Activated CD8-positive, alpha-beta memory T cell treated with anti-CD3 and anti-CD28 coated beads, Interleukin-2, amount 50 U/mL, for 24 hours (primary cell): Measurements from ENCODE around the gene MAPK8IP1.
"Not testable (repeated sequence)": the region's sequence is repeated elsewhere in the genome, so short reads cannot be mapped to it uniquely, and the experiment has no call there.

Source experiments
- DNase-seq: peaks from one replicate; pipeline ENCODE4 v3.0.0-alpha.2; 2020; ENCODE audit errors: extremely low read depth

The MAPK8IP1 gene

DNA sequence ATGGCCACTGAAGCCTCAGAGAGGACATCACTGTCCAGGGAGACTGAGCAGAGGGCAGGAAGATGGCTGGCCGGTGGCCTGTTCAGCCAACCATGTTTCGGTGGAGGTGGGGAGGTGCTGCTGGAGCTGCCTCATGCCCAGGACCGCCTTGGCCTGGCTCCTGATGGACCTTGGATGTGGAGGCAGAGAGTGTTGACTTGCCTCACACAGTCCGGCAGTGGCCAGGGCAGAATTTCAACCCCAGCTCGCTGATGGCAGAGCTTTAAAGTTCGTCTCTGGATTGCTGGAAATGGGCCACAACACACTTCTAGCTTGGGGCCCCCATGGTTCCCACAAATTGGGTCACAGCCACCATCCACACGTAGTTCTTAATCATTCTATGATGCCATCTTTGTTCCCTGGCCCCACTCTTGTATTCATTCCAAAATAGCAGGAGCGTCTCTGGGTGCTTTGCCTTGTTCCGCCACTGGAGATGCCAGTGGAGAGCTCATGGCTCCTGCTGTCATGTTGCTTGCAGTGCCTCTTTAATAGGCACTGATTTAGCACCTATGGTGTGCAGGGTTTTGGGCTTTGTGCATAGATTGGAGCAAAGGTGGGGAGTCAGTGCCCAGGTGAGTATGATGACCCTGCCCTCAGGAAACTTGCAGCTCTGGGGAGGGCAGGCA is 5.6 kb downstream of the MAPK8IP1 start:
- no peak for DNase-seq

DNA sequence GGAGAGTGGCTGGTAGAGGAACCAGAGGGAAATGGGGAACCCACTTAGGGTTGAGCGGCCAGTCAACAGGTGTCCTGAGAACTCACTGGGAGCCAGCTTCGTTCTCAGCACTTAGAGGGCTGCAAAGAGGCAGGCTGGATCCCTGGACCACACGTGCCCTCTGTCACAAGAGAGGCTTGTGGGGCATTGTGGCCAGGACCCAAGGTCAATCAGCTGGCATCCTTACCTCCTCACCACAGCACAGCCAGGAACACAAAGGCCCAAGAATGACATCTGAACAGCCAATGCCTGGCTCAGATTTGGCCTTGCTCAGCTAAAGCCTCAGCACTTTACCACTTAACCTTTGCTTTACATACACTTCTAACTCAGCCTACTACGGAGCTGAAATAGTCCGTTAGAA is 7.4 kb downstream of the MAPK8IP1 start:
- no peak for DNase-seq

DNA sequence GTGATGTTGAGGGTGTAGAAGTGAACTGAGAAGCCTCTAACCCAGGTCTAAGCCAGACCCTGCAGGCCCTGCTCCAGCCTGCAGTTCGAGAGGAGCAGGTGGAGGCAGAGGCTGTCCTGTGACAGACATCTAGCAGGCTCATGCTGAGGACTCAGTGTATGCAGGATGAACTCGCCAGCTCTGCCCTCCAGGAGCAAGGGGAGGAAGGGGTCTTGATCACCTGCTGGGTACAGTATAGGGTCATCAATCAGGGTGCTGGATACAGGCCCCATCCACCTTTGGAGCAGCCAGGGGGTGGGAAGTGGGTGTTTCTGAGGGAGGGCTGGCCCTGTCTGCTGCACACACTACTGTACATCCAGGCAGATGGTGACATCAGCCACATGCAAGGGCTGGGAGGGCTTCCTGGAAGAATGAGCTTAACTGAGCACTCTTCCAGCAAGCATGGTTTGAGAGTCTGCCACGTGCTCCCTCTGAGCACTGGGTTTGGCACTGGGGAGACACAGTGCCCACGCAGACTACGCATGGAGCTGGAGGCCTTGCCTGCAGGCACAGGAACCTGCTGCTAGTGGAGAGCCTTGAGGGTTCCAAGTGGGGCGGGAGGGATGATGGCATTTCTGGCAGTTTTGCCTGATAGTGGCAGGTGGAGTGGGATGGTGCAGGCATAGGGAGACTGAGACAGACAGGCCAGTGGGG is 9.2 kb downstream of the MAPK8IP1 start:
- no peak for DNase-seq

DNA sequence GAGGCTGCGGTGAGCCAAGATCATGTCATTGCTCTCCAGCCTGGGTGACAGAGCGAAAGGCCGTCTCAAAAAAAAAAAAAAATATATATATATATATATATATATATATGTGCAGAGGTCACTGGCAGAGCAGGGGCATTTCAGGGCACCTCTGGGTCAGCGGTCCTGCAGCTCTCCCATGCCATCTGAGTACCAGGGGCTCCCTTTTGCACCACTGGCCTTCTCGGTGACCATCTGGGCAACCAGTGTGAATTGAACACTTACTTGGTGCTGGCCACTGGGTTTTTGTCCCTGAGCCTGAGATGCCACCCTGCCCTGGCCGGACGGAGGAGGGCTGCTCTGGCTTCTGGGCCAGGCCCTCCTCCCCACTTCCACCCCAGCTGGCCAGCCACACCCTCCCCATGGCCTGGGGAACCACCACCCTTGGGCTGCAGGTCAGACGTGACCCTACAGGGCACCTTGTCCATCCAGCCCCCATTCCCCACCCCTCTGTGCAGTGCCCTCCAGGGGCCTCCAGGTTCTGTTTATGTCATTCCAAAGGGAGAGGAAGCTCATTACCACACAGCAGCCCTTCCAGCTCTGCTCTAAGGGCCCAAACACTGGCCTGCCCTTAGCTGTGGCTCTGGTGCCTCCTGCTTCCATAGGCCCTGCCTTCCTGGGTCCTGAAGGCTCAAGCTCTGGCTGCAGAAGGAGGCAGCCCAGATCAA is 10.3 kb downstream of the MAPK8IP1 start:
- no peak for DNase-seq

DNA sequence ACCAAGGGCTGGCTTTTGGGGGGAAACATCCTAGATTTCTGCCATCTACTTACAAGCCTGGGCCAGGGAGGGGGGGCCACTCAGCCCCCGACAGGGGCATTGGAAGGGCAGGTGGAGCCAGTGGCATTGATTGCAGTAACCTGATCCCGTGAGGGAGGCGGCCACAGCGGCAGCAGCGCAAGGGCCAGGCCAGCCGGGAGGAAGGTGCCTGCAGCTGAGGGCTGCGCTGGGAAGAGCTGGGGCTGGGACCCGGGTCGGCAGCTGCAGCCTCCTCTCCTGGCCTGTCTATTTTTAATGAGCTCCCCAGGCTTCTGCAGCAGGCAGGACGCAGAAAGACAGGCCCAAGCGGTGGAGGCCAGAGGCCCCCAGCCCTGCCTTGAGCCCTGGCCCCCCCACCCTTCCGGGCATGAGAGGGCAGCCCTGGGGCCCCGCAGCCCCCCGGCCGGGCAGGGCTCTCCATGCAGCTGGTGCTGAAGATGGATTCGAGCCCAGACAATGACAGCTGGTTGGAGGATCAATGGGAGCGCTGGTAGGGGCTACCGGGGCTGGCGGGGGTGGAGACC is 11.1 kb downstream of the MAPK8IP1 start:
- no peak for DNase-seq

DNA sequence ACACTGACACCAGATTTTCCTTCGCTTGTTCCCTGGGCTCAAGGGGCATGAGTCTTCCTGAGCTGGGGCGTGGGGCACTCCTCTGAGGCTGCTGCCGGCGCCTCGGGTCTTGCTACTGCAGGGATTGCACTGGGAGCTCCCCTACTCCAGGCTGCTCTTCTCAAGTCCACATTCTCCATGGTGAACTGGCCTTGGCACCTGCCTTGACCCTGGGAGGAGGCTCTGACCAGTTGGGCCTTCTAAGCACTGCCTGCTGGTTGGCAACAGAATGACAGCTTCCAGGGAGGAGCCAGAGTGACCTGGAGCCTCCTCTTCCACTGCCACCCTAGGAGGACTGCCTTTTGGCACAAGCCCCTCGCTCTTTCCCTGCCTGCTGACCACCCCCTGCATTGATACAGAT is 12.1 kb downstream of the MAPK8IP1 start:
- no peak for DNase-seq

DNA sequence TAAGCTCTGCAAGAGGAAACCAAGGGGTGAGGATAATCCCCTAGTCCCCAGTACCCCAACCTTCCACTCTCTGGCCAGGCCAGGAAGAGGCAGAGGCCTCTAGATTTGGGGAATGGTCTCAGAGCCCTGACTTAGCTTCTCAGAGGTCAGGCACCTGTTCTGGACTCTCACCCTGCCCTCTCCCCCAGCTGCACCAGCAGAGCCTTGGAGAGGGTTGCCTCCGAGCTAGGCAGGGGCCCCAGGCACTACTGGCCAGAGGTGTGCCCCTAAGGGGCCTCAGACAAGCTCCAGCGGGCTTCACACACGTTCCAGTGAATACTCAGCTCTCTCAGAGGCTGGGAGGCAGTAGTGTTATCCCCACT is 13.6 kb downstream of the MAPK8IP1 start:
- DNase-seq, result no peak

DNA sequence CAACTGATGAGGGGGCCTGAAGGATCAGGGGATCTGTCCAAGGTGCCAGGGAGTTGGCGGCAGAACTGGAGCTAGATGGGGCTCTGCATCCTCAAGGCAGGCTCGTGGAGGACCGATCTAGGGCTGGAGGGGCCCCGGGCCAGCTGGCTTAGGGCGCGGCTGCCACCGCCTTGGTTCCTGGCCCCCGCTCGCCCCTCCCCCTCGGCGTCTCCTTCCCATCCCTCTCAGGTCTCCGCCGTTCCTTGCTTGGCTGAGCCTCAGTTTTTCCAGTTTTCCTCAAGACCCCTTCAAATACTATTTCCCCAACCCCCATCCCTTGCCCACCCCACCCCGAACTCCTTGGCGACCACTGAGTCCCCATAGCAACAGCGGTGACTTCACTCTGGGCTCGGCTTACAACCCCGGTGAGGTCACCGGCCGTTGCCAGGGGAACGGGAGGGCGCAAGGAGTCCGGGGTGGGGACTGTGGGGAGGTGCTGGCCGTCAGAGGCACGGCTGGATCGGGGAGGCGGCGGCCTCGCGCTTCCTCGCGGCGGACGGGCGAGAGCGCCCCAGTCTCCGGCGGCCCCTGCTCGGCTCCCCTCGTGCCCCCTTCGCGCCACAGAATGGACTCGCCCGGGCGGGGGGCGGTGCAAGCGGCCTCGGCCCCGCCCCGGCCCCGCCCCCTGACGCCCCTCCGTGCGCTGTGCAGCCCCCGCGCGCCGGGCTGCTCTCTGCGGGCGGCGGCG is 14.2 kb downstream of the MAPK8IP1 start:
- no peak for DNase-seq

DNA sequence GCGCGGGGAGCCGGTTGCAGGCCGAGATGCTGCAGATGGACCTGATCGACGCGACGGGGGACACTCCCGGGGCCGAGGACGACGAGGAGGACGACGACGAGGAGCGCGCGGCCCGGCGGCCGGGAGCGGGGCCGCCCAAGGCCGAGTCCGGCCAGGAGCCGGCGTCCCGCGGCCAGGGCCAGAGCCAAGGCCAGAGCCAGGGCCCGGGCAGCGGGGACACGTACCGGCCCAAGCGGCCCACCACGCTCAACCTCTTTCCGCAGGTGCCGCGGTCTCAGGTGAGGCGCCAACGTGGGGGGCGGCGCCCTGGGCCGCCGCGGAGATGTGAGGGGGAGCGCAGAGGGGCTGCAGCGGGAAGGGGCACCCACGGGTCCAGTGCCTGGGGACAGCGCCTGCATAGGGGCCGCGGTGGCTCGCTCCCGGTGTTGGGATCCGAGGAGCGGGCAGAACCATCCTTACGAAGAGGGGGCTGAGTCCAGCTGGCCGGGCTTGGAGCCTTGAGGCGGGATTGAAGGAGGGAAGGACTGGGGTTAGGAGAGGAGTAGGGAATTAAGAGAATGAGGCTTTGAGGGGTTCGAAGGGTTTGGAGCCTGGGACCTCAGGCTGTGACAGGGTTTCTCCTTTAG is 14.8 kb downstream of the MAPK8IP1 start:
- not testable (repeated sequence) for DNase-seq

DNA sequence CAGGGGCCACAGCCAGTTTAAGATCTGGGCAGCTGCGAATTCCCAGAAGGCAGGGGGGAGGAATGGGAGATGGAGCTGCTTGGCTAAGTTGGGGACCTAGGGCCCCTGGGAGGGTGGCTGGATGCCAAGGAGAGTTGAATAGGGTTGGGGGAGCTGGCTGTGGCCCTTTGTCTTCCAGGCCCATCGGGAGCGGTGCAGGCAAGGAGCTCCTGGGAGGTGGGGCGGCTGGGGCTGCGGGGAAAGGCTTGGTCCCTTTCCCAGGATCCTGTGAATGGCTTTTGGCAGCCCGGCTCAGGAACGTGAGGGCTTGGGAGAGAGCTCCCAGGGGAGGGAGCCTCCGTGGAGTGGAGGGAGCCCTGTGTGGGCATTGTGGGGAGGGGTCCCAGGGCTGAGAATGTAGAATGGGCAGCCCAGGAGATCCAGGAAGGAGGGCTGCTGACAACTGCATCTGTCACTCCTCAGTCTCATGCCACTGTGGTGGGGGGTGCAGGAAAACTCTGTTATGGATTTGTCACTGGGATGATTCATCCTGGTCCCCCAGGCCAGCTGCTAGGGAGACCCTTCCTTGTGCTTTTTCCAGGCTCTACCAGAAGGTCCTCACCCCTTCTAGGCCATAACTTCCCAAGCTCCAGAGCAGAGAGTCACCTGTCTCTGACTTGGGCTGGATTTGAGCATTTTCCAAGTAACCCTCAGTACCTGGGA is 15.6 kb downstream of the MAPK8IP1 start:
- no peak for DNase-seq

DNA sequence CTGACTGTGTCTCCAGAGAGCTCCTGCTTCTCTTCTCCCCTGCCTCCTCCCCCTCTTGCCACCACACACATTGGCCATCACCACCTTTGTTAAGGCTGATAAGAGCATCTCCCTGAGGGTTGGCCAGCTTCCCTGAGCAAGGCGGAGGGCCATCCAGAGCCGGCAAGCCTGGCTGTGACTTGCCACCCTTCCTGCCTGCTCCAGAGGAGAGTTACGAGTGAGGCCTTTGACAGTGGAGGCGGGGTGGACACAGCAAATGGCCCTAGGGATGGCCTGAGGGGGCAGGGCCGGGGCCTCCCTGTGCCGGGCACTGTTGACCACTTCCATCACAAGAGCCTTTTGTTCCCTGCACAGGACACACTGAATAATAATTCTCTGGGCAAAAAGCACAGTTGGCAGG is 16.2 kb downstream of the MAPK8IP1 start:
- DNase-seq, result no peak

DNA sequence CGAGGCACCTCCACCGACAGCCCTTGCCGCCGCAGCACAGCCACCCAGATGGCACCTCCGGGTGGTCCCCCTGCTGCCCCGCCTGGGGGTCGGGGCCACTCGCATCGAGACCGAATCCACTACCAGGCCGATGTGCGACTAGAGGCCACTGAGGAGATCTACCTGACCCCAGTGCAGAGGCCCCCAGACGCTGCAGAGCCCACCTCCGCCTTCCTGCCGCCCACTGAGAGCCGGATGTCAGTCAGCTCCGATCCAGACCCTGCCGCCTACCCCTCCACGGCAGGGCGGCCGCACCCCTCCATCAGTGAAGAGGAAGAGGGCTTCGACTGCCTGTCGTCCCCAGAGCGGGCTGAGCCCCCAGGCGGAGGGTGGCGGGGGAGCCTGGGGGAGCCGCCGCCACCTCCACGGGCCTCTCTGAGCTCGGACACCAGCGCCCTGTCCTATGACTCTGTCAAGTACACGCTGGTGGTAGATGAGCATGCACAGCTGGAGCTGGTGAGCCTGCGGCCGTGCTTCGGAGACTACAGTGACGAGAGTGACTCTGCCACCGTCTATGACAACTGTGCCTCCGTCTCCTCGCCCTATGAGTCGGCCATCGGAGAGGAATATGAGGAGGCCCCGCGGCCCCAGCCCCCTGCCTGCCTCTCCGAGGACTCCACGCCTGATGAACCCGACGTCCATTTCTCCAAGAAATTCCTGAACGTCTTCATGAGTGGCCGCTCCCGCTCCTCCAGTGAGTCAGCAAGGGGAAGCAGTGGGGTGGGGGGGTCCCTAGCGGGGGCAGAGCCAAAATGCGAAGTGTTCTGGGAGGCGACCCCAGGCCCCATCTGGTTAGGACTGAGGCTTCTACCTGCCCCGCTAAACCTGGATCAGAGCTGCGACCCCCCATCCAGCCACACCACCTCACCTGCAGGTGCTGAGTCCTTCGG is 17.3 kb downstream of the MAPK8IP1 start:
- no peak for DNase-seq

DNA sequence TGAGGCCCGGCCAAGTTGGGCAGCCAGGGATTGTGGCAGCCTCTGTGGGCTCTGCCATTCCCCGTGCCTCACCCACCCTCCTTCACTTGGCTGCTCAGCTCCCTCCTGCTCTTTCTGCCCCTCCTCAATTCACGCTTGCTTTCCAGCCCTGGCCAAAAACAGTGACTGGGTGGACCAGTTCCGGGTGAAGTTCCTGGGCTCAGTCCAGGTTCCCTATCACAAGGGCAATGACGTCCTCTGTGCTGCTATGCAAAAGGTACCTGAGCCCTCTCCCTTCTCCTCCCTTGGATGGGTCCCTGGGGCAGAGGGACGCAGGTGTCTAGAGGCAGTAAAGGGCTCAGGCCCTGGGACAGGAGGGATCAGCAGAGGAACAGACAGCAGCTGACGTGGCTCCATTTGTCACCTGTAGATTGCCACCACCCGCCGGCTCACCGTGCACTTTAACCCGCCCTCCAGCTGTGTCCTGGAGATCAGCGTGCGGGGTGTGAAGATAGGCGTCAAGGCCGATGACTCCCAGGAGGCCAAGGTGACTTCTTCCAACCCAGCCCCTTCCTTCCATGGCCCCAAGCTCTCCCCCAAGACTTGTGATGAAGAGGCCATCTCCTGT is 19.0 kb downstream of the MAPK8IP1 start:
- DNase-seq, result no peak

DNA sequence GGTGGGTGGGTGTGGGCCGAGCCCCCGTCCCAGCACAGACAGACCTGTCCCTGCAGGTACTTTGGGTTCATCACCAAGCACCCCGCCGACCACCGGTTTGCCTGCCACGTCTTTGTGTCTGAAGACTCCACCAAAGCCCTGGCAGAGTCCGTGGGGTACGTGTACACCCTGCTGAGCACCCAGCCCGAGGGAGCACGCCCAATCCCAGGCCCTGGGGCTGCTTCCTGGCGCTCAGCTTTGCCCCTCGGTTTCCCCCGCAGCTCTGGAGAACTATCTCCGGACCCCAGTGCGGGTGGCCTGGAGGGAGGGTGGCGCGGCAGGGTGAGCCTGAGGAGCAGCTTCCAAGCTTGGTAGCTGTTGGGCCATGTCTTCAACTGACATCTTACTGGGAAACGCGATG is 19.6 kb downstream of the MAPK8IP1 start:
- no peak for DNase-seq

DNA sequence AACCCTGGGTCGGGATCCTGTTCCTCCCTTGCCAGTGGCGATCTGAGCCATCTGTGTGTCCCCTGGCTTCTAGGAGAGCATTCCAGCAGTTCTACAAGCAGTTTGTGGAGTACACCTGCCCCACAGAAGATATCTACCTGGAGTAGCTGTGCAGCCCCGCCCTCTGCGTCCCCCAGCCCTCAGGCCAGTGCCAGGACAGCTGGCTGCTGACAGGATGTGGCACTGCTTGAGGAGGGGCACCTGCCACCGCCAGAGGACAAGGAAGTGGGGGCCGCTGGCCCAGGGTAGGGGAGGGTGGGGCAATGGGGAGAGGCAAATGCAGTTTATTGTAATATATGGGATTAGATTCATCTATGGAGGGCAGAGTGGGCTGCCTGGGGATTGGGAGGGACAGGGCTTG is 20.1 kb downstream of the MAPK8IP1 start:
- DNase-seq, result not testable (repeated sequence)

DNA sequence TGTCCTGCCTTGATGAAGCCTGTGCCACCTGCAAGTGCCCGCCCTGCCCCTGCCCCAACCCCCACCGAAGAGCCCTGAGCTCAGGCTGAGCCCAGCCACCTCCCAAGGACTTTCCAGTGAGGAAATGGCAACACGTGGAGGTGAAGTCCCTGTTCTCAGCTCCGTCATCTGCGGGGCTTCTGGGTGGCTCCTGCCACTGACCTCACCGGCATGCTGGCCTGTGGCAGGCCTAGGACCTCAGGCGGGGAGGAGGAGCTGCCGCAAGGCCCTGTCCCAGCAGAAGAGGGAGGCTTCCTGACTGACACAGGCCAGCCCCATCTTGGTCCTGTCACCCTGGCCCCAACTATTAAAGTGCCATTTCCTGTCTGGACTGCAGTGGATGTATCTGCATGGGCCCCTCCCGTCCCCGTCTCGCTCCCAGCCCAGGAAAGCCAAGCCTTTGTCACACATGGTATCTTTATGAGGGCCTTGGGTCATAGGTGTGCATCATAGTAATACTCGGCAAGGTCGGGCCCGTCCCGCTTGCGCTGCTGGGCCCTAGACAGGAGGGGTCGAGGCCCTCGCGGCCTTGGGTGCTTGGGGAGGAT is 20.7 kb downstream of the MAPK8IP1 start:
- no peak for DNase-seq

DNA sequence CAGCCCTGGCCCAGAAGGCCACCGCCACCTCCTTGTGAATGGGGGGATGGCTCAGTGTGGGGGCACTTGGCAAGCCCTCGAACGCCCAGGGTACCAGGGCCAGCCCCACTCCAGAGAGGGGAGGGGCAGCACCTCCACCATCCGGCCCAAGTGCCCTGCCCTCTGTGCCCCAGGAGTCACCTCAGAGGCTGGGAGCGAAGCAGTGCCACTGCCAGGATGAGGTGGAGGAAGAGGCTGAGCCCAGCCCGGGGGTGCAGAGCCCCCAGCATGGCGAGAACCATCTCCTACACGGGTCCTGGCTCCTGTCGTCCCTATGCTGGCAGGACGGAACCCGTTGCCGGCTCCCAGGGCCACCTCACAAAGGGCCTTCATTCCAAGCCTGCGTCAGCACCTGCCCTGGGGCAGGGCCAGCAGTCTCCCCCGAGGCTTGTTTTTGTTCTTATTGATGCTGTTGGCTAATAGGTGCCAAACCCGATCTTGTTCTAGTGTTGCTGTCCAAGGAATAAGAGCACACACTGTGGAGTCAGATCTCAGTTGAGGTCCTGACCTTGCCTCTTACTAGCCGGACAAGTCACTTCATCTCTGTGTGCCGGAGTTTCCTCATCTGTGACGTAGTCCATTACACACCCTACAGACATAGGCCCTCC is 21.6 kb downstream of the MAPK8IP1 start, which contains the start of gene FREY1:
Gene FREY1 (minus strand): TSS at position 307 of the 647 bp plus-strand sequence. CDS start 26 bp downstream, at position 281.
- no peak for DNase-seq

DNA sequence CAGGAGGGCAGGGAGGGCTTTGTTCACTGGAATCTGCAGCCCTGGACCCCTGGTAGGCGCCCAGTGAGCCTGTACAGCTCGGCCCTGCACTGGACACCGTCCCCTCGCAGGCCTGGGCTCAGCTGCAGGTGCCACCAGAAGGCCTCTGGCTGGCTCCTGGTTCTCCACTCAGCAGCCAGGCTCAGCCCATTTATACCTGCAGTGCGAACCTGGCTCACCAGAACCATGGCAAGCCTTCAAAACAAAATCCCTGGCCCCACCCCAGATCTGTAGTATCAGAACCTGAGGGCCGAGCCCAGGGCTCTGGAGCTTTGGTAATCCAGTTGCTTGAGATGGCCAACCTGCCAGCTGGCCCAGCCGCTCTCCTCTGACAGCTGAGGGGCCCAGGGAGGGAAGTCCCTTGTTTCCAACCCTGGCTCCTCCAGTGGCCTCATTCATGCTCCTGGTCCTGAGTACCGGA is 22.5 kb downstream of the MAPK8IP1 start:
- DNase-seq, result no peak
